HG03196 (cell line): ENCODE results near the gene PLGRKT.
"Not testable (repeated sequence)": the region's sequence is repeated elsewhere in the genome, so short reads cannot be mapped to it uniquely, and the experiment has no call there.

Source experiments
- ATAC-seq: cut with Tn5 transposase; IDR thresholded peaks from one replicate; pipeline ENCODE4 v1.9.1; 2021; ENCODE audit not compliant: unreplicated experiment

The PLGRKT gene

DNA sequence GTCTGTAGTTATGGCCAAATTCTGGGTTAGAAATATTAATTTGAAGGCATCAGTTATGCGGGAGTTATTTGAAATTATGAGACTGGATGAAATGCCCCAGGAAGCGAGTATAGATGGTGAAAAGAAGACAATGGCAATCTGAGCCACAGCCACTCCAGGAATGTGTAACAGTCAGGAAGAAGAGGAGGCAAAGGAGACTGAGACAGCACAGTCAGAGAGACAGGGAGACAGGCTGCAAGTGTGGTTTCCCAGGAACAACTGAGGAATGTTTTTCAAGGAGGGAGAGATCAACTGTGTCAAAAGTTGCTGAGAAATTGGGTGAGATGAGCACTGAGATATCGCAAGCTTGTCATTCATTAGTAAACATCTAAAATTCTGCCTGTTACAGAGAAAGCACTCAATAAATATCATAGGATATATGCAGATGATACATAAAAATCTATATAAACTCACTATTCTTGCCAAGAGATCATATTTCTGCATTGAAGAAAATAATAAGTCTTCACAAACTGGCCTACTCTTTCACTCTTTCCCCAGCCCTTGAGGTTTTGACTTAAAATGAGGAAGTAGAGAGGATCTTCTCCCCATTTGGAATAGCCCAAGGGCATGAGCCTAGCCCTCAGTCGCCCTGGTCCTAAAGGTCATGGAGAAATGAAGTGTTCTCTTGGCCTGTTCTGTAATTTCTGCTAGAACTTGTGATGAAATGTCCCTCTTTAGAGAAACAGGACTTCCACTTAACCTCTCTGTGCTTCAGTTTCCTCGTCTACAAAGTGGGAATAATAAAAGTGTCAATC lies 49.5 kb downstream of the PLGRKT start:
- ATAC-seq, result no peak

GRCh38 chr9:5384436-5384835 lies 53.3 kb downstream of the PLGRKT start:
- ATAC-seq, result no peak

DNA sequence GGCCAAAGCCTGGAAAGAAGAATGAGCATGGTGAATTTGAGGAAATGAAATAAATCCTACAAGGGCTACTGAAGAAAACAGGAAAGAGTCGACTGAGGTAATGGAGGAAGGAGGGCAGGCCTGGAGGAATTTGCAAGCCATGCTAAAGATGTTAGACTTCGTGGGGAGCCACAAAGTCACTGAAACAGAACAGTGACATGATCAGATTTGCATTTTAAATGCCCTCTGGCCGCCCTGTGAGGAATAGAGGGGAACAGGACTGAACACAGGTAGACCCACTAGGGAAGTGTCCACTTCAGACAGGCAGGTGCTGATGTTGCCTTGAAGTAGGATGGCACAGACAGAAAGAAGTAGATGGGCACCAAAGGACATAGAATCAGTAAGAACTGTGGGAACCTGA lies 55.2 kb downstream of the PLGRKT start:
- no peak for ATAC-seq

GRCh38 chr9:5375790-5376477 lies 61.8 kb downstream of the PLGRKT start:
- ATAC-seq, result no peak

DNA sequence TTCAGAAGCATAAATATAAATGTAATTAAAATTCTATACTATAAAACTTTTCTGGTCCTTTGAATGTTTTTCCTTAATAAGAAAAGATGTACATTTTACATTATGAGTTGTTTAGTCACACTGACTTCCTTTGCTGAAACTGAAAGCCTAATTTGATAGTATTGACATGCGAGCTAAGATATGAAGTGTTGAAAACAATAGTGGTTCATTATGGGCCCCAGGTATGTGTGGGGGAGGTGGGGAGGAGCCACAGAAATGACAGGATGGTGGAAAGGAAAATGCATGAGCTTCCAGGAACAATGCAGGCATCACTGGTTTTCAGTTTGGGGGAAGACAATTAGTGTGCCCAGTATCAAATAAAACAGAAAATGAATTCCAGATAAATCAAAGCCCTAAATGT lies 62.6 kb downstream of the PLGRKT start:
- ATAC-seq, result peak; percentile 93

- peak; percentile 95 for ATAC-seq
Observed at GRCh38 chr9:5364294-5365024, 73.3 kb downstream of the PLGRKT start.

- ATAC-seq, result no peak
Observed at GRCh38 chr9:5361326-5362010, 76.3 kb downstream of the PLGRKT start.

DNA sequence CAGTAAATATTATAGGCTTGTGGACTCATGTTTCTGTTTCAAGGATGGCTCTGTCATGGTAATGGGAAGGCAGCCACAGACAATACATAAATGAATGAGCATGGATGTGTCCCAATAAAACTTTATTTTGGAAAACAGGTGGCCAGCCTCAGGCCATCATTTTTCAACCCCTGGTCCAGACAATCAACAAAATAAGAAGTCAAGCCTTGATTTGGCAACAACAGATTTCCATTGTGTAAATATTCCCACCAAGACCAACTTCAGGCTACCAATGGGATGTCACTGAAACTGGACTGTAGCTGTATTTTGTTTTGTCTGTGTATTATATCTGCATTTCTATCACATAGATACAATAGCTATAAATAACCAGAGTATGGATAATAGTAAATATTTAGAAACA lies 77.4 kb downstream of the PLGRKT start:
- ATAC-seq, result no peak

- no peak for ATAC-seq
Observed at GRCh38 chr9:5357431-5358105, 80.2 kb downstream of the PLGRKT start.

DNA sequence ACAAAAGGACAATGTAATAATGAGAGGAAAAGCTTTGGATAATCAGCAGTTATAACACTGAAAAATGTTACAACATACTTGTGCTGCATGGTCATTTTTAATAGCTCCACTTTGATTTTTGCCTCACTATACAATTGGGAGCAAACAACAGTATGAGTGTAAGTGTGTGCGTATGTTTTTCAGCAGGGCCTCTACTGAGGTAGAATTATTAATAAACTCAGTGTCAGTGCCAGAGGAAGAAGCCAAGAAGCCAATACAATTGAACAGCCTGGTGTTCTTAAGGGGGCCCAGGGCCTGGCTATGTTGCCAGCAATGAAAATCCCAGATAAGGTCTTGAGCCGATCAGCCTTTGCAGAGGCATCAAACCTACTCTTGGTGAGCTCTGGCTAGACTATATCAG lies 81.9 kb downstream of the PLGRKT start:
- no peak for ATAC-seq

- ATAC-seq, result no peak
Observed at GRCh38 chr9:5355226-5355625, 82.5 kb downstream of the PLGRKT start.

DNA sequence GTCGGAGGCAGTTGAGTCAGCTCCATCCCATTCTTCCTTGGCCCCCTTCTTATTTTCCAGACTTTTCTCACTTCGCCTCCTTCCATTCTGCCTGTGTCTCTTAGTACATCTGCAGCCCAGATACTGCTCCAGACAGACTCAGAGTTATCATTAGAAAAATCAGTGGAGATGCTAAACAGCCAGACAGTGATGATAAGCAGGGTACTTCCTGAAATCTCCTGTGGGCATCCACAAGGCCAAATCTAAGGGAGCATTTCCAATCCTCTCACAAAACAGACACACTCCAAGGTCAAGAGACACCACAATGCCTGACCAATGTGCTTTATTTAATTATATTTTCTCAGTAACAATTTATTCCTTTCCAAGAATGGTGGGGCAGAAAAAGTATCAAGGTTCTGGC lies 83.5 kb downstream of the PLGRKT start:
- ATAC-seq, result no peak

GRCh38 chr9:5352637-5353248 lies 85.0 kb downstream of the PLGRKT start:
- ATAC-seq, result no peak

DNA sequence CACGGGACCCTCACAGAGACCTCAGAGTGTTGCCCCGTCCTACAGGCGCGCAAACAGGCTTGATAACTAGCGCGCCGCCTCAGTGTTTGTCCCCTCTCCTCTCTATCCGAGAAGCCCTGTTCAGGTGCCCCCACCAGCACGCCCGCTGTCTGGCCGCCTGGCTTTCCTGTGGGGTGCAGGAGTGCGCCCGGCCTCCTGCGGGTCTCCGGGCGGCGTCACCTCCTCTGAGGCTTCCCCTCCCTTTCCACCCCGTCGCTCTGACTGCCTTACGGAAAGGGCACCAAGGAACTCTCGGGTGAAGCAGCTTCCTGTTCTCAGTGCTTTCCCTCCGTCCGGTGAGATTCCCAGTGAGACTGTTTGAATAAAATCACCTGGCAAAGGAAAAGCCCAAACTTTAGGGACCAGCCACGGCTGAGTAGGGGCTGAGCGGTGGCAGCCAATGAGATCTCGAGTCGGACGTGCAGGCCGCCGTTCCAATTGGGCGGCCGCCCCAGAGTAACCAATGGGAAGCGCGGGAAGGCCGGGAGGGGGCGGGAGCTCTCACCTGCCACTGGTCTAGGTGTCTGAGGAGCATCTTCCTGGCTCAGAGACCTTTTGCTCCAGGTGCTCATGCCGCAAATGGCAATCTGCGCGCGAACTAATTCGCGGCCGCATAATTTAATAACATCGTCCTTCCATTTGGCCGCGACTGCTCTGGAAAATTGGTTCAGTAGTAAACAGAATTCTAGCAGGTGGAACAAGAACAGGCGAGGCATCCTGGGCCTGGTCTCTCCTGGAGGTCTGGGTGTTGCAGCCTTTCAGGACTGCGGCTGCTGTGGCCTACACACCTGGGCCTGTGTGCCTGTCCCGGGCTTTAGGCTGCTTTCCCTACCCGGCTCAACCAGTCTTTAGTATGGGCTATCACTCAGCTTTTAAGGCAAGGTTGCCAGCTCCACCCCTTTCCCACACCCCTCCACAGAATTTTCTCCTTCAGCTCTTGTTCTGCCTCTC lies 98.4 kb downstream of the PLGRKT start, which contains the start of gene RLN1:
Gene RLN1, minus strand, starts transcription at position 885 of the 990 bp plus-strand sequence. Its CDS starts 130 bp downstream, at position 755.
- ATAC-seq, result peak; percentile 99

- no peak for ATAC-seq
Observed at GRCh38 chr9:5336688-5337087, 101.0 kb downstream of the PLGRKT start.

GRCh38 chr9:5331276-5331675 lies 106.4 kb downstream of the PLGRKT start:
- ATAC-seq, result not testable (repeated sequence)

GRCh38 chr9:5326893-5327548 lies 110.7 kb downstream of the PLGRKT start:
- ATAC-seq, result no peak

GRCh38 chr9:5326187-5326586 lies 111.5 kb downstream of the PLGRKT start:
- ATAC-seq, result no peak
